Measurements from ENCODE around the gene IQCH. TPM values are rescaled to one million over a fixed set of nuclear protein-coding genes. Genes with fewer than 3 reads are reported as not detected.

The IQCH gene
- total and polyA plus RNA-seq, 2 donors from 2014 or later = 3.2 to 7.7 TPM

DNA sequence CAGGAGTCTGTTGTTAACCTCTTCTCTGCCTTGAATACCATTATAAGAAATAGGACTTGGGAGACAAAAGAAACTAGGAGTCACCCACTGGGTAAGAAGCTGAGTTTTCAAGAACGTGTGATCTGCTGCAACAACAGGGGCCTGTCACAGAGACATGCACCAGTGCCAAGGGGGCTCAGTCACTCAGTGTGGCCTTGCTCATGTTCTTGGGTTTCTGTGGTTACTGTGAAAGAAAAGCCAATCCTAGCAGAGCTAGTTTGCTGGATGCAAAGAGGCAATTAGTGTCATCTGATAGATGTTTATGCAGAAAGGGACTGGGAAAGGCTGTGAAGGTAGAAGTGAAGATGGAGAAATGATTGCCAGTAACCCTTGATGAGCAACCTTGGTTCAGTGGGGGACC lies 126.3 kb downstream of the IQCH start:
- Histone ChIP-seq H3K27me3 (ENCODE audit: control insufficient read depth, insufficient read depth, low read length) (no peaks in the 10 kb centered on the region), H3K4me3 (ENCODE audit: low read length in 3 of 3) (no peak overlapping the region), H3K27ac (ENCODE audit: low read depth in 2 of 2, low read length in 2 of 2) (no peak overlapping the region), H3K9me3 (ENCODE audit: control insufficient read depth in 2 of 3, insufficient read depth in 1 of 3, low read length in 3 of 3) (no peaks in the 10 kb centered on the region), H3K4me1 (ENCODE audit: control insufficient read depth in 2 of 3, insufficient read depth in 2 of 3, low read depth in 1 of 3, low read length in 3 of 3) (no peaks in the 10 kb centered on the region), H3K9ac (ENCODE audit: low read length in 3 of 3) (no peak overlapping the region), H3K36me3 (ENCODE audit: control insufficient read depth in 2 of 3, insufficient read depth in 3 of 3, low read length in 3 of 3) (no peaks in the 10 kb centered on the region)
- intact Hi-C loops (cut with DNase I) = no loop called here
- no peak for FAIRE-seq
- DNase-seq = no peak
- no peak for TF ChIP-seq CTCF (IDR thresholded peaks at IDR 0.05; ENCODE audit: borderline replicate concordance, extremely low read depth, insufficient read depth)

DNA sequence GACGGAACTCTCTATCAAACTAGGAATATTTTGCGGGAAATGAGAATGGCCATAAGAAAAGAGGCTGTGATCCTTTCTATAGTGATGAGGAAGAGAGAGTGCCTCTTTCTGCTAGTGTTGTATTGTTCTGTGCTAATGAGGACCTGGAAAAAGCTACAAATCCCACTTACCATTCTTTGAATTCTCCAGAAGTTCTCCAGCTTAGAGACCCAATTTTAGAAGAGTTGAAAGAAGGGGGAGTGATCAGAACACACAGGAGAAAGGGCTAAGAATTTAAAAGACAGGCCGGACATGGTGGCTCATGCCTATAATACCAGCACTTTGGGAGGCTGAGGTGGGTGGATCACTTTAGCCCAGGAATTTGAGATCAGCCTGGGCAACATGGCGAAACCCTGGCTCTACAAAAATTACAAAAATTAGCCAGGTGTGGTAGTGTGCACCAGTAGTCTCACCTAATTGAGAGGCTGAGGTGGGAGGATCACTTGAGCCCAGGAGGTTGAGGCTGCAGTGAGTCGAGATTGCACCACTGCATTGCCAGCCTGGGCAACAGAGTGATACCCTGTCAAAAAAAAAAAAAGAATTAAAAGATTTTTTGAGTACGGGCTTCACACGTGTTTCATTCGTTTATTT lies 126.9 kb downstream of the IQCH start:
- TF ChIP-seq CTCF (IDR thresholded peaks at IDR 0.05; ENCODE audit: borderline replicate concordance, extremely low read depth, insufficient read depth) = no peak
- DNase-seq (no peak), FAIRE-seq (no peak)
- no peaks in the 10 kb centered on the region for H3K4me1 ChIP-seq (ENCODE audit: control insufficient read depth in 2 of 3, insufficient read depth in 2 of 3, low read depth in 1 of 3, low read length in 3 of 3)
- H3K4me3 ChIP-seq (ENCODE audit: low read length in 3 of 3) = no peak overlapping the region
- no peaks in the 10 kb centered on the region for H3K9me3 ChIP-seq (ENCODE audit: control insufficient read depth in 2 of 3, insufficient read depth in 1 of 3, low read length in 3 of 3)
- no peaks in the 10 kb centered on the region for H3K27me3 ChIP-seq (ENCODE audit: control insufficient read depth, insufficient read depth, low read length)
- H3K36me3 ChIP-seq (ENCODE audit: control insufficient read depth in 2 of 3, insufficient read depth in 3 of 3, low read length in 3 of 3) = no peaks in the 10 kb centered on the region
- H3K27ac ChIP-seq (ENCODE audit: low read depth in 2 of 2, low read length in 2 of 2) = no peak overlapping the region
- intact Hi-C loops (cut with DNase I) = no loop called here
- H3K9ac ChIP-seq (ENCODE audit: low read length in 3 of 3) = no peak overlapping the region

- no peak for TF ChIP-seq CTCF (IDR thresholded peaks at IDR 0.05; ENCODE audit: borderline replicate concordance, extremely low read depth, insufficient read depth)
- H3K27me3 ChIP-seq (ENCODE audit: control insufficient read depth, insufficient read depth, low read length) = no peaks in the 10 kb centered on the region
- no peaks in the 10 kb centered on the region for H3K4me1 ChIP-seq (ENCODE audit: control insufficient read depth in 2 of 3, insufficient read depth in 2 of 3, low read depth in 1 of 3, low read length in 3 of 3)
- intact Hi-C loops (cut with DNase I) = no loop called here
- H3K9ac ChIP-seq (ENCODE audit: low read length in 3 of 3) = no peak overlapping the region
- no peak overlapping the region for H3K4me3 ChIP-seq (ENCODE audit: low read length in 3 of 3)
- H3K36me3 ChIP-seq (ENCODE audit: control insufficient read depth in 2 of 3, insufficient read depth in 3 of 3, low read length in 3 of 3) = no peaks in the 10 kb centered on the region
- FAIRE-seq (no peak), DNase-seq (no peak)
- H3K9me3 ChIP-seq (ENCODE audit: control insufficient read depth in 2 of 3, insufficient read depth in 1 of 3, low read length in 3 of 3) = no peaks in the 10 kb centered on the region
- H3K27ac ChIP-seq (ENCODE audit: low read depth in 2 of 2, low read length in 2 of 2) = no peak overlapping the region
Measured at GRCh38 chr15:67382723-67383122, 128.1 kb downstream of the IQCH start.

GRCh38 chr15:67383899-67384298 lies 129.3 kb downstream of the IQCH start:
- Histone ChIP-seq H3K4me1 (ENCODE audit: control insufficient read depth in 2 of 3, insufficient read depth in 2 of 3, low read depth in 1 of 3, low read length in 3 of 3) (no peaks in the 10 kb centered on the region), H3K36me3 (ENCODE audit: control insufficient read depth in 2 of 3, insufficient read depth in 3 of 3, low read length in 3 of 3) (no peaks in the 10 kb centered on the region), H3K4me3 (ENCODE audit: low read length in 3 of 3) (no peak overlapping the region), H3K27me3 (ENCODE audit: control insufficient read depth, insufficient read depth, low read length) (no peaks in the 10 kb centered on the region), H3K9ac (ENCODE audit: low read length in 3 of 3) (no peak overlapping the region), H3K9me3 (ENCODE audit: control insufficient read depth in 2 of 3, insufficient read depth in 1 of 3, low read length in 3 of 3) (no peaks in the 10 kb centered on the region), H3K27ac (ENCODE audit: low read depth in 2 of 2, low read length in 2 of 2) (no peak overlapping the region)
- FAIRE-seq (no peak), DNase-seq (no peak)
- intact Hi-C loops (cut with DNase I) = no loop called here
- TF ChIP-seq CTCF (IDR thresholded peaks at IDR 0.05; ENCODE audit: borderline replicate concordance, extremely low read depth, insufficient read depth) = no peak
